Measurements from ENCODE around the gene SSR4.
A peak's percentile ranks its signal among the peaks of the same experiment; 100 is the strongest.
"Not testable (repeated sequence)": the region's sequence is repeated elsewhere in the genome, so short reads cannot be mapped to it uniquely, and the experiment has no call there.

The SSR4 gene

GRCh38 chrX:153814591-153815315 is 20.3 kb downstream of the SSR4 start:
- H3K27ac ChIP-seq (ENCODE audit: low read depth, low read length): no peak overlapping the region
- no peaks in the 10 kb centered on the region; the same call in 1 of the 2 replicates for H3K4me1 ChIP-seq (ENCODE audit: control insufficient read depth, insufficient read depth, low read length)
- no peak overlapping the region for H3K9ac ChIP-seq (ENCODE audit: low read depth, low read length)
- no peaks in the 10 kb centered on the region for H3K36me3 ChIP-seq (ENCODE audit: control insufficient read depth, insufficient read depth, low read length)
- no peaks in the 10 kb centered on the region for H3K27me3 ChIP-seq (ENCODE audit: control insufficient read depth, insufficient read depth, low read length)
- H3K9me3 ChIP-seq (ENCODE audit: control insufficient read depth, insufficient read depth, low read length): peaks cover 39% of the 10 kb centered on the region
- H3K4me3 ChIP-seq (ENCODE audit: low read depth, low read length): no peak overlapping the region

- Histone ChIP-seq H3K27me3 (ENCODE audit: control insufficient read depth, insufficient read depth, low read length) (no peaks in the 10 kb centered on the region), H3K9ac (ENCODE audit: low read depth, low read length) (no peak overlapping the region), H3K9me3 (ENCODE audit: control insufficient read depth, insufficient read depth, low read length) (peaks cover 37% of the 10 kb centered on the region), H3K4me3 (ENCODE audit: low read depth, low read length) (no peak overlapping the region), H3K27ac (ENCODE audit: low read depth, low read length) (no peak overlapping the region), H3K4me1 (ENCODE audit: control insufficient read depth, insufficient read depth, low read length) (peaks cover 7% of the 10 kb centered on the region), H3K36me3 (ENCODE audit: control insufficient read depth, insufficient read depth, low read length) (no peaks in the 10 kb centered on the region)
Measured at GRCh38 chrX:153816831-153817690, 22.6 kb downstream of the SSR4 start.

GRCh38 chrX:153818064-153818463 is 23.6 kb downstream of the SSR4 start:
- not testable (repeated sequence) for H3K36me3 ChIP-seq (ENCODE audit: control insufficient read depth, insufficient read depth, low read length); H3K27me3 ChIP-seq (ENCODE audit: control insufficient read depth, insufficient read depth, low read length); H3K4me1 ChIP-seq (ENCODE audit: control insufficient read depth, insufficient read depth, low read length); H3K9ac ChIP-seq (ENCODE audit: low read depth, low read length); H3K4me3 ChIP-seq (ENCODE audit: low read depth, low read length); H3K27ac ChIP-seq (ENCODE audit: low read depth, low read length)
- H3K9me3 ChIP-seq (ENCODE audit: control insufficient read depth, insufficient read depth, low read length): peaks cover 35% of the 10 kb centered on the region

GRCh38 chrX:153818571-153819383 is 24.3 kb downstream of the SSR4 start:
- H3K36me3 ChIP-seq (ENCODE audit: control insufficient read depth, insufficient read depth, low read length): no peaks in the 10 kb centered on the region
- peak overlapping the region; percentile 48 for H3K4me3 ChIP-seq (ENCODE audit: low read depth, low read length)
- H3K27me3 ChIP-seq (ENCODE audit: control insufficient read depth, insufficient read depth, low read length): no peaks in the 10 kb centered on the region
- peaks cover 7% of the 10 kb centered on the region; the same call in 1 of the 2 replicates for H3K4me1 ChIP-seq (ENCODE audit: control insufficient read depth, insufficient read depth, low read length)
- H3K27ac ChIP-seq (ENCODE audit: low read depth, low read length): peak overlapping the region; percentile 67
- peaks cover 31% of the 10 kb centered on the region for H3K9me3 ChIP-seq (ENCODE audit: control insufficient read depth, insufficient read depth, low read length)
- peak overlapping the region; percentile 39; the same call in 1 of the 2 replicates for H3K9ac ChIP-seq (ENCODE audit: low read depth, low read length)

- no peaks in the 10 kb centered on the region for H3K27me3 ChIP-seq (ENCODE audit: control insufficient read depth, insufficient read depth, low read length)
- peak overlapping the region; percentile 67 for H3K27ac ChIP-seq (ENCODE audit: low read depth, low read length)
- no peaks in the 10 kb centered on the region for H3K36me3 ChIP-seq (ENCODE audit: control insufficient read depth, insufficient read depth, low read length)
- peaks cover 38% of the 10 kb centered on the region for H3K9me3 ChIP-seq (ENCODE audit: control insufficient read depth, insufficient read depth, low read length)
- H3K9ac ChIP-seq (ENCODE audit: low read depth, low read length): peak overlapping the region; percentile 39; the same call in 1 of the 2 replicates
- H3K4me1 ChIP-seq (ENCODE audit: control insufficient read depth, insufficient read depth, low read length): peaks cover 7% of the 10 kb centered on the region; the same call in 1 of the 2 replicates
- H3K4me3 ChIP-seq (ENCODE audit: low read depth, low read length): peak overlapping the region; percentile 48
Measured at GRCh38 chrX:153819384-153820040, 25.0 kb downstream of the SSR4 start.

GRCh38 chrX:153820601-153821000 is 26.1 kb downstream of the SSR4 start:
- H3K27ac ChIP-seq (ENCODE audit: low read depth, low read length): no peak overlapping the region
- no peaks in the 10 kb centered on the region for H3K27me3 ChIP-seq (ENCODE audit: control insufficient read depth, insufficient read depth, low read length)
- H3K9me3 ChIP-seq (ENCODE audit: control insufficient read depth, insufficient read depth, low read length): peaks cover 41% of the 10 kb centered on the region
- no peak overlapping the region for H3K4me3 ChIP-seq (ENCODE audit: low read depth, low read length)
- peaks cover 14% of the 10 kb centered on the region; the same call in 1 of the 2 replicates for H3K4me1 ChIP-seq (ENCODE audit: control insufficient read depth, insufficient read depth, low read length)
- no peaks in the 10 kb centered on the region for H3K36me3 ChIP-seq (ENCODE audit: control insufficient read depth, insufficient read depth, low read length)
- no peak overlapping the region for H3K9ac ChIP-seq (ENCODE audit: low read depth, low read length)

GRCh38 chrX:153821066-153821465 is 26.6 kb downstream of the SSR4 start:
- peaks cover 43% of the 10 kb centered on the region for H3K9me3 ChIP-seq (ENCODE audit: control insufficient read depth, insufficient read depth, low read length)
- H3K4me1 ChIP-seq (ENCODE audit: control insufficient read depth, insufficient read depth, low read length): peaks cover 17% of the 10 kb centered on the region; the same call in 1 of the 2 replicates
- no peaks in the 10 kb centered on the region for H3K27me3 ChIP-seq (ENCODE audit: control insufficient read depth, insufficient read depth, low read length)

GRCh38 chrX:153824348-153824747 is 29.9 kb downstream of the SSR4 start:
- Histone ChIP-seq H3K9me3 (ENCODE audit: control insufficient read depth, insufficient read depth, low read length) (peaks cover 35% of the 10 kb centered on the region), H3K36me3 (ENCODE audit: control insufficient read depth, insufficient read depth, low read length) (no peaks in the 10 kb centered on the region), H3K9ac (ENCODE audit: low read depth, low read length) (no peak overlapping the region), H3K4me1 (ENCODE audit: control insufficient read depth, insufficient read depth, low read length) (peaks cover 26% of the 10 kb centered on the region), H3K4me3 (ENCODE audit: low read depth, low read length) (no peak overlapping the region), H3K27ac (ENCODE audit: low read depth, low read length) (no peak overlapping the region), H3K27me3 (ENCODE audit: control insufficient read depth, insufficient read depth, low read length) (no peaks in the 10 kb centered on the region)

More at GRCh38 chrX:153821066-153821465, 26.6 kb downstream of the SSR4 start:
- Histone ChIP-seq H3K9ac (ENCODE audit: low read depth, low read length) (no peak overlapping the region), H3K36me3 (ENCODE audit: control insufficient read depth, insufficient read depth, low read length) (no peaks in the 10 kb centered on the region), H3K27ac (ENCODE audit: low read depth, low read length) (no peak overlapping the region), H3K4me3 (ENCODE audit: low read depth, low read length) (no peak overlapping the region)

GRCh38 chrX:153825042-153825441 is 30.6 kb downstream of the SSR4 start:
- no peaks in the 10 kb centered on the region for H3K36me3 ChIP-seq (ENCODE audit: control insufficient read depth, insufficient read depth, low read length)
- H3K4me1 ChIP-seq (ENCODE audit: control insufficient read depth, insufficient read depth, low read length): peaks cover 26% of the 10 kb centered on the region
- no peak overlapping the region for H3K4me3 ChIP-seq (ENCODE audit: low read depth, low read length)
- no peaks in the 10 kb centered on the region for H3K27me3 ChIP-seq (ENCODE audit: control insufficient read depth, insufficient read depth, low read length)
- no peak overlapping the region for H3K27ac ChIP-seq (ENCODE audit: low read depth, low read length)
- H3K9ac ChIP-seq (ENCODE audit: low read depth, low read length): no peak overlapping the region
- peaks cover 33% of the 10 kb centered on the region for H3K9me3 ChIP-seq (ENCODE audit: control insufficient read depth, insufficient read depth, low read length)

GRCh38 chrX:153827016-153827415 is 32.5 kb downstream of the SSR4 start:
- no peaks in the 10 kb centered on the region for H3K36me3 ChIP-seq (ENCODE audit: control insufficient read depth, insufficient read depth, low read length)
- H3K27me3 ChIP-seq (ENCODE audit: control insufficient read depth, insufficient read depth, low read length): peaks cover 7% of the 10 kb centered on the region; the same call in 1 of the 2 replicates
- peak overlapping the region; percentile 62 for H3K27ac ChIP-seq (ENCODE audit: low read depth, low read length)
- peaks cover 22% of the 10 kb centered on the region for H3K4me1 ChIP-seq (ENCODE audit: control insufficient read depth, insufficient read depth, low read length)
- H3K9me3 ChIP-seq (ENCODE audit: control insufficient read depth, insufficient read depth, low read length): peaks cover 24% of the 10 kb centered on the region
- no peak overlapping the region for H3K9ac ChIP-seq (ENCODE audit: low read depth, low read length)
- H3K4me3 ChIP-seq (ENCODE audit: low read depth, low read length): peak overlapping the region; percentile 76
